Neural cell (in vitro differentiated cells): Measurements from ENCODE around the gene CAPNS2.

Source experiments
- CTCF ChIP-seq: fragments of 450-650 bp; IDR thresholded peaks from 2 replicates; pipeline ENCODE4 v1.5.1; 2014; ENCODE audit warnings: antibody characterized with exemption, mild to moderate bottlenecking, moderate library complexity; ENCODE audit not compliant: poor library complexity, severe bottlenecking
- POLR2AphosphoS5 ChIP-seq: IDR thresholded peaks from 2 replicates; pipeline ENCODE4 v1.6.1; 2012
- RAD21 ChIP-seq: fragments of 450-650 bp; conservative IDR thresholded peaks from 2 replicates; pipeline ENCODE4 v1.6.1; 2014; ENCODE audit warnings: antibody characterized with exemption, mild to moderate bottlenecking, moderate library complexity

- no peak for TF ChIP-seq POLR2AphosphoS5
- TF ChIP-seq CTCF, result no peak
- TF ChIP-seq RAD21, result no peak
These were observed 47.3 kb downstream of the CAPNS2 start for GRCh38 chr16:55613613-55614335.
